HG03139 (cell line): Measurements from ENCODE around the gene EN1.

Experiments
- ATAC-seq: cut with Tn5 transposase; IDR thresholded peaks from one replicate; pipeline ENCODE4 v1.9.1; 2021; ENCODE audit not compliant: unreplicated experiment

EN1 gene

DNA sequence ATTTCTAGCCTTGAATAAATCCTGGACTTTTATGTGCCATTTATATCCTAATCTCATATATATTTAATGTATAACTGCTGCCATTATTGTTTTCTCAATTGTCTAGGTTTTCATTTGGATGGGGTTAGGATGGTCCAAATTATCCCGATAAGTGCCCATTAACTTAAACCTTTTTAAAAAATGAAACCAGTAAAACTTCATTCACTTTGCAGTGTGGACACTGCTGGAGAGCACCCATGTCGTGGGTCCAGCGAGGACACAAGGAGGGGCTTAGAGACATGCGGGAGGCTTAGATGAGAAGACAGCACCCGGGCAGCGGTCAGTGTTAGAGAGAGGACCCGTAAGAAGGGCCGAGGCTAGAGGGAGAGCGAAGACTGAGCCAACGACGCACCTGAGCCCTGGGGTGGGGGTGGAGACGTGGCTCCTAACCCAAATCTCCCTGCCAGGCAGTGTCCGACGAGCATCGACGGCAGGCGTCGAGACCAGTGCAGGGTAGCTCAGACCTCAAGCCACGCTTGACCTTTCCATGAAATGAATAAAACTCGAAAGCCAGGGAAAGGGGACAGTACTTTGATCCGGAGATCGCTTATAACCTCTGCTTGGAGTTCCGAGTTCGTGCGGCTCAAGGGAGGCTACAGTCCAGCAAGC is 9.0 kb upstream of the EN1 start:
- no peak for ATAC-seq

- ATAC-seq: peak; percentile 74
Measured at GRCh38 chr2:118855451-118856279, 8.2 kb upstream of the EN1 start.

- no peak for ATAC-seq
Measured at GRCh38 chr2:118854507-118855345, 7.3 kb upstream of the EN1 start.

GRCh38 chr2:118853651-118854291 is 6.3 kb upstream of the EN1 start:
- ATAC-seq: no peak

DNA sequence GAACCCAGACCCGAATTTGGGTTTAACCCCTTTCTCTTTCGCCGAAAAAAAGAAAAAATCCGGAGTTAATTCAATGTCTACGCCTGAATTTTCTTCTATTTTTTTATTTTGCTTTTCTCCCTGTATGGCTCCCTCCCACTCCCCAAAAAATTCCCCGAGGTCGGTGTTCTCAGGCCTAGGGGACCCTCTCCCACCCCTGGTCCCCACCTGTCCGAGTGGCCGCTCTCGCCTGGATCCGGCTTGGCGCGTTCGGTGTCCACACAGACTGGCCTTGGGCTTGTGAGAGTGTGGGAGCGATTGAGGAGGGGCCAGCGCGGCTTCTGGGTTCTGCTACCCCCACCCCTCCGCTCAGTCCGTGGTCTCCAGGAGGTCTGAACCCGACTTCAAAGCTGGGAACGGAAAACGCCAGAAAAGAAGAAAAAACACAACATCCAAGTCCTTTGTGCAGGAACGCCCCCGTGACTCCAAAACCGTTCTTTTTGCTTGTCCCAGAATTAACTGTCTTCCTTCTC is 5.7 kb upstream of the EN1 start:
- no peak for ATAC-seq

- ATAC-seq: no peak
Measured at GRCh38 chr2:118852605-118853128, 5.2 kb upstream of the EN1 start.

DNA sequence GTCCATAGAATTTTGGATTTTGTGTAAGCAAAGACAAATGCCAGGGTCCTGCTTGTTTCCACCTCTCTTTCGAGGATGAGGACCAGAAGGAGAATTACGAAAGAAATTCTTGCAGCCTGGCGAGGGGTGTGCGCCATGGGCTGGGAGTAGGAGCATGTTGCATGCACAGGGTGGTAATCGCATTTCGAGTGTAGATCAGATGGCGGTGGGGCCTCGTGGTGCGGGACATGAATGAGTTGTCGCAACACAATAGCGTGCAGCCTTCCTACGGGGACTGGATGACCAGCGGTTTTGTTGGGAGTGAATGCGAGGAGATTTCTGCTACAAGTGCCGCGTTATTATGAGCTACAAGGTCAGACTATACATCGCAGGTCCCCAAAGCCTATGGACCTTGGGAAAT is 4.2 kb upstream of the EN1 start:
- no peak for ATAC-seq

GRCh38 chr2:118850901-118851415 is 3.5 kb upstream of the EN1 start:
- ATAC-seq: no peak

GRCh38 chr2:118850168-118850900 is 2.9 kb upstream of the EN1 start:
- no peak for ATAC-seq

DNA sequence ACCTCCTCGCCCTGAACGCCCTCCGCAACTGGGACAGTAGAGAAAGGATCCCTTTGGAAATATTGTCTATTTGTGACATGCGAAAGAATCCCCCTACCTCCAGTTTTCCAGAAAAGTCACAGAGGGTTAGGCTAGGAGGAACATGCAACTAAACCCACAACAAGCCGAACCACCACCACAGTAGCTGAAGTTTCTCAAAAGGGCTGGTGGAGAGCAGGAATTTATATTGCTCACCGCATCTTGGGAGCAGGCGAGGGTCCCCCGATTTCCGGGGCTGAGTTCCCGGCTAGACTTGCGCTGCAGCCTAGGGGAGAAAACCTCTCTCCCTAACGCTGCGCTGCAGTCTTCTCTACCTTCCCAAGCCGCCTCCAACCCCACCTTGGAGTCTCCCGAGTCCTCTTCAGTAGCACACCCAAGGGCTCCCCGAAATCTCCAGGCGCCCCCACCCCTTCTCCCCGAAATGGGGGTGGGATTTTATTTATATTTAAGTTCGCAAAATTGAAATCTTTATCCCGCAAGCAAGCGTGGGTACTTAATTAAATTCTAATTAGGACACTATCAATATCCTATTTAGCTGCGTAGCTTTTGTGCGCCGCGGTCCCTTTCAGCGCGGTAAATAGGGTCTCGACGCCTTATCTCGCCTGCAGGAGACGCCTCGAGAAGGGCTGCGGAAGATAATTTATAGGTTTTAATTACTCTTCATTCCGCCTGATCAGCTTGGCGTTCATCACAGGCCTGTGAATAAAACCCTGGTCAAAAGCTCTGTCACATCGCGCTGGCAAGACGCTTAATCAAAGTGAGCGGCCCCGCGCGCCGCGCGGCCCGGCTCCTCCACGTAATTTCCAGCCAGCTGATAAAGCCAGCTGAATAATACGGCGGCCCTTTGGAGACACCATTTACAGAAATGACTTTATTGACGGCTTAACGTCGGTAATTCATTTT is 2.0 kb upstream of the EN1 start:
- ATAC-seq: no peak

DNA sequence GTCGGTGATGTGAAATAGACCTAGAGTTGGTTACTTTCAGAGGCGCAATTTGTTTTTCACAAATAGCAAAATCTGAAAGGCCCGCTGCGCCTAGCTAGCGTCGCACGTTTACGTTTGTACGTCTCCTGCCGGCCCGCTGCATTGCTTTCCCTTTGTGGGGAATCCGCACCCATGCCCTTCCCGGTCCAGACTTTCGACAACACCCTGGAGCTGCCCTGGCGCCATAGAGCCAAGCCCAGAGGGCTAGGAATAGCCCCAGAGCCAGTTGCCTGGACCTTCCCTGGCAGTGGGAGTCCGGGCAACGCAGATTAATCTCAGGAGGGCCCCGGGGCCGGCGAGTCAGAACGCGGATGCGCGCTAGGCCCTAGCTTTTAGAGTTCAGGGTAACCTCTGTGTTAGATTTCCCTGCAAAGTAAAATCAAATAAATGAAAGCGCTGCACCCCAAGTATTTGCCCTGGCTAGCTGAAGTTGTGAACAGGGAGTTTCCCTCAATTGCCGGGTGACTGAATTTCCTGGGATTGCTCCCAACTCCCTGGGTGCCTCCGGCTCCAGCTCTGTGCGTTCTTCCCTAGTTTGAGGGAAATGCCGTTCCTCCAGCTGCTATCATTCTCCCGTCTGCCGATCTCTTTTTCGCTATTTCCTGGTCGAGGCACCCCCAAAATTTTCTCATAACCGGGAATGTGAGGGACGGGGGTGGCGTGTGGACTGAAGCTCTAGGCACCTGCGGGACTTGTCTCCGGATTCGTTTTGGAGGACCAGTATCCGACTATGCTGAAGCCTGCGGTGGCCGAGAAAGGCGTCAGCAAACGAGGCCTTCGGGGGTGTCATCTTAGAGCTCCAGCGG is 1.2 kb upstream of the EN1 start:
- no peak for ATAC-seq

DNA sequence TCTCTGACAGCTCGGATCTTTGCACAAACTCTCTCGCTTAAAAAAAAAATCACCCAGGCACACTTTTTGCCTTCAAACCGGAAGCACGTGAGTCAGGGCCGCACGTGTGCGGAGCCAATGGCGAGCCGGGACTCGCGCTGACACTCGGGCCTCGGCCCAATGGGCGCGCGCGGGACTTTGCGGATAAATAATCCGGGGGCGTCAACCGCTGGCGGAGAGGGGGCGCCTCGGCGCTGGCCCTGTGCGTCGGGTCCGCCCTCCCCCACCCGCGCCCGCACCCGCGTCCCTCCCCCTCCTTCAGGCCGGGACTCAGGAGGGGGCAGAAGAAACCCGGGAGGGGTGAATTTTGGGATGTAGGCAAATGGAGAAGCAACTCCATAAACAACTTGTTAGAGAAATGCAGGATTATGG is 319 bp upstream of the EN1 start:
- ATAC-seq: no peak

- no peak for ATAC-seq
Measured at GRCh38 chr2:118846442-118846952, 951 bp downstream of the EN1 start.

GRCh38 chr2:118845522-118846441 is 1.7 kb downstream of the EN1 start:
- ATAC-seq: no peak

- no peak for ATAC-seq
Measured at GRCh38 chr2:118845005-118845521, 2.4 kb downstream of the EN1 start.

DNA sequence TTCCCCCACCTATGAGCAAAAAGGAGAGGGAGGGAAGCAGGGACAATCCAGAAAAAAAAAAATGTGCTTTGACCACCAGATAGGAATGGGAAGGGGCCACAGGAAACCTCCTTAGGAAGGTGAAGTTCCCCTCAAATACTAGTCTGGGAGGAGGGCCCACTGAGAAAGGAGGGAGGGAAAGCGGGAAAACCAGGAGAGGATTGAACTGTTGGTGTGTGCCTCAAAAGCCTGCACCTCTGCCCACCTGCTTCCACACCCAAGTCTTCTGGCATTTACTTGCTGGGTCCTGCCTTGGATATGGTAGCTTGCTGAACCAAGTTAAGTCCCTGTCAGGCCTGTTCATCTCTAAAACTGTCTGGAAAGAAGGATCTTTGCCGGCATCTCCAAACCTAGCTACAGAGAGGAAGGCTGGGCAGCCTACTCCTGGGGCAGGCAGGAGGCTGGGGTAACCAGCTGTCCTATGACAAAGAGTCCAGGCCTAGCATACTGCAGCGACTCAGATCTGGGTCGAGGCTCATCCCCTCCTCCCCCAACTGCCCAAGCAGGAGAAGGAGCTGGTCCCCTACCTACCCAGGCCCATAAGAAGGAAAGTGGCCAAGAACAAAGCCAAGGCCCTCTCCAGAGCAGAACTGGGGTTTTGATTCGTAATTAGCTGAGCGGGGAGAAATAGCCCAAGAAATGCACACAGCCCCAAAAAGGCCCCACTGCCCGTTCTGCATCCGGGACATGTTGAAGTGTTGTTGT is 3.0 kb downstream of the EN1 start:
- no peak for ATAC-seq
